ENCODE results near the gene CCL22.

- TF ChIP-seq CTCF (IDR thresholded peaks at IDR 0.05; ENCODE audit: low read length) (no peak), EZH2 (optimal IDR thresholded peaks at IDR 0.05; ENCODE audit: low read depth, low read length) (no peak)
Measured at GRCh38 chr16:57329718-57330327, 28.8 kb upstream of the CCL22 start.

Data from MM.1S (cell line).